ENCODE results near the gene FAM171A1. TPM values are rescaled to one million over a fixed set of nuclear protein-coding genes. Genes with fewer than 3 reads are reported as not detected.

The FAM171A1 gene
- total and polyA plus RNA-seq, 2 of the 13 experiments (the other 11 are each of a cell fraction or from before 2014, with no cell fraction given), result 21.5 to 34.7 TPM

DNA sequence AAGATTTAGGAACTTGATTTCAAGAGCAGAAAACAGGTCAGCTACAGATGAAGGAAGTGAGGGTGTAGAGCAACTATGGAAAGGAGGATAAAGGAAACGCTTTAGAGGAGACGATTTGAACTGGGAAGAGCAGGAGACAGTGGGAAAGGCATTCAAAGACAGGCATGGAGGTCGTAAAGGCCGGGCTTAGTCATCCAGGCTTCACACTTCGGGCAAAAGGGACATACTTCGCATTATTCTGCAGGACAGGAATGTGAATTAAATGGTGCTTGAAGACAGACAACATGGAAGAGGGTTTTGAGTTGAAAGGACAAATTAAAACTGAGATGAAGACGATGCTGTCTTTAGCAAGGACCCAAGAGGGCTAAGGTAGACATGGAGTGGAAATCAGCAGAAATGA lies 8.1 kb downstream of the FAM171A1 start:
- no peaks in the 10 kb centered on the region for H4K20me1 ChIP-seq (ENCODE audit: insufficient read depth, low read length)
- ChIA-PET POLR2A (interaction anchor here (0.8 to 1.5 kb wide), 2 partner anchors 19 to 28 kb away, joined by 3 read pairs; no protein-coding TSS in a partner anchor), CTCF (ENCODE audit: low intra/inter-chr PET ratio, low total read pairs) (no interaction called here)
- intact Hi-C loops (cut with micrococcal nuclease; ENCODE audit: unreplicated experiment) (no loop called here), in situ Hi-C loops (cut with HindIII; ENCODE audit: extremely low pct_ligation_motif_present, low pct_unique_long_range_greater_than_20kb) (no loop called here)
- no peak for DNase-seq (ENCODE audit: low spot score)
- no peaks in the 10 kb centered on the region for H3K9me3 ChIP-seq (ENCODE audit: low read length)
- no peak overlapping the region for H2AFZ ChIP-seq (ENCODE audit: low read length)
- FAIRE-seq, result no peak
- no peak overlapping the region for H3K27ac ChIP-seq (ENCODE audit: extremely low read length, insufficient read depth, low read length)
- H3K4me2 ChIP-seq (ENCODE audit: low read depth, low read length), result no peak overlapping the region
- H3K27me3 ChIP-seq (ENCODE audit: control insufficient read depth in 1 of 2, insufficient read depth in 2 of 2, low read length in 2 of 2), result no peaks in the 10 kb centered on the region
- no TSS peak for BruUV-seq (replicated peaks)
- no peak overlapping the region for H3K4me3 ChIP-seq (replicated peaks in 1 of 3; ENCODE audit: insufficient read depth in 1 of 3, low read depth in 2 of 3, low read length in 3 of 3)
- peaks cover 56% of the 10 kb centered on the region for H3K4me1 ChIP-seq (ENCODE audit: insufficient read depth, low read length)
- 92% methylated on average over 7 of the region's 7 CpGs for WGBS (ENCODE audit: low lambda C conversion rate)
- peaks cover 0 to 2% of the 10 kb centered on the region in 2 experiments; a peak in 2 of 5 replicates for H3K36me3 ChIP-seq (replicated peaks in 1 of 2; ENCODE audit: control insufficient read depth in 1 of 2, insufficient read depth in 2 of 2, low read length in 2 of 2)
- no peak for TF ChIP-seq ZKSCAN1 (IDR thresholded peaks at IDR 0.05; ENCODE audit: low read length)
- no peak for TF ChIP-seq ZNF3 (CRISPR knock-in tag; IDR thresholded peaks at IDR 0.05)
- no peak for TF ChIP-seq ZNF605 (CRISPR knock-in tag; IDR thresholded peaks at IDR 0.05)
- no peak for TF ChIP-seq CEBPG (CRISPR knock-in tag; IDR thresholded peaks at IDR 0.05)
- no peak for TF ChIP-seq CCAR2 (optimal IDR thresholded peaks at IDR 0.05; ENCODE audit: low read depth, low read length)
- no peak for TF ChIP-seq CENPX (CRISPR knock-in tag; IDR thresholded peaks at IDR 0.05)
- no peak for TF ChIP-seq ARID2 (CRISPR knock-in tag; IDR thresholded peaks at IDR 0.05; ENCODE audit: borderline replicate concordance)
- no peak for TF ChIP-seq ZMAT3 (CRISPR knock-in tag; conservative IDR thresholded peaks at IDR 0.05)
- TF ChIP-seq IKZF4 (CRISPR knock-in tag; IDR thresholded peaks at IDR 0.05; ENCODE audit: borderline replicate concordance, low read depth, not compliant biosample characterization), result no peak
- TF ChIP-seq ZNF296 (CRISPR knock-in tag; conservative IDR thresholded peaks at IDR 0.05), result no peak
- no peak for TF ChIP-seq FOXM1 (CRISPR knock-in tag; IDR thresholded peaks at IDR 0.05)
- no peak for TF ChIP-seq ZNF674 (CRISPR knock-in tag; IDR thresholded peaks at IDR 0.05; ENCODE audit: low read depth)
- TF ChIP-seq ZNF672 (CRISPR knock-in tag; IDR thresholded peaks at IDR 0.05), result no peak
- no peak overlapping the region for H3K9ac ChIP-seq (ENCODE audit: insufficient read depth, low read depth, low read length)
- H3K79me2 ChIP-seq (ENCODE audit: insufficient read depth, low read length), result peaks cover 95% of the 10 kb centered on the region
- ATAC-seq, result no peak
